Caco-2 (cell line): ENCODE measurements around the gene PHTF1. TPM values are rescaled to one million over a fixed set of nuclear protein-coding genes. Genes with fewer than 3 reads are reported as not detected.
A peak's percentile ranks its signal among the peaks of the same experiment; 100 is the strongest.

ENCODE experiments used
- BruUV-seq: library from RNA; stranded (reverse); fragments of 400-500 nt; replicated peaks from 2 replicates; lab custom pipeline; 2021; lab: Mats Ljungman, UMichigan
- CTCF ChIA-PET: fragments of 300-600 bp; sonication (Branson Sonifier 250); formaldehyde crosslinking; loops from one replicate; lab custom pipeline; 2022; ENCODE audit warnings: antibody characterized with exemption; lab: Charles Lee
- POLR2A ChIA-PET: fragments of 300-600 bp; sonication (Branson Sonifier 250); formaldehyde crosslinking; loops from one replicate; lab custom pipeline; 2022; ENCODE audit warnings: antibody characterized with exemption; lab: Charles Lee
- DNase-seq, 2 experiments: peaks; one replicate each; pipeline versions ENCODE4 v3.0.0 to v3.0.0-alpha.2; 2020 to 2022
- H3K27me3 ChIP-seq: replicated peaks from 2 replicates; pipeline ENCODE4 v1.6.0; 2011; ENCODE audit warnings: low read length; ENCODE audit not compliant: control insufficient read depth, insufficient read depth
- H3K36me3 ChIP-seq: 2 replicates; pipeline ENCODE4 v1.5.1; 2011; ENCODE audit warnings: low read length; ENCODE audit not compliant: control insufficient read depth, insufficient read depth
- H3K4me1 ChIP-seq: fragments of 250-450 bp; sonication (Bioruptor Pico); 2 replicates; pipeline ENCODE4 v1.5.1; 2020; ENCODE audit warnings: mild to moderate bottlenecking
- H3K4me3 ChIP-seq: 2 replicates; pipeline ENCODE4 v1.5.1; 2011; ENCODE audit warnings: low read depth, mild to moderate bottlenecking, control low read depth, low read length
- H3K9me3 ChIP-seq: fragments of 250-450 bp; sonication (Bioruptor Pico); 2 replicates; pipeline ENCODE4 v1.5.1; 2020; ENCODE audit warnings: mild to moderate bottlenecking, moderate library complexity
- H3K27ac Mint-ChIP-seq: one replicate; pipeline ENCODE4 v1.8.0; 2022; ENCODE audit warnings: mixed read lengths; ENCODE audit not compliant: unreplicated experiment
- H3K27me3 Mint-ChIP-seq: one replicate; pipeline ENCODE4 v1.8.0; 2022; ENCODE audit warnings: mixed read lengths; ENCODE audit not compliant: insufficient read depth, unreplicated experiment
- H3K36me3 Mint-ChIP-seq: one replicate; pipeline ENCODE4 v1.8.0; 2022; ENCODE audit warnings: mild to moderate bottlenecking, mixed read lengths; ENCODE audit not compliant: insufficient read depth, unreplicated experiment
- H3K4me1 Mint-ChIP-seq: one replicate; pipeline ENCODE4 v1.8.0; 2022; ENCODE audit warnings: low read depth, mixed read lengths; ENCODE audit not compliant: unreplicated experiment
- H3K4me3 Mint-ChIP-seq: one replicate; pipeline ENCODE4 v1.8.0; 2022; ENCODE audit warnings: mild to moderate bottlenecking, moderate library complexity, mixed read lengths; ENCODE audit not compliant: unreplicated experiment
- H3K9me3 Mint-ChIP-seq: one replicate; pipeline ENCODE4 v1.8.0; 2022; ENCODE audit warnings: mixed read lengths; ENCODE audit not compliant: unreplicated experiment
- CTCF ChIP-seq, 2 experiments: fragments of 200-600 bp in 1 of 2; IDR thresholded peaks; 1 replicate in 1 of 2; 2 replicates in 1 of 2; pipeline versions ENCODE4 v1.5.1 to v1.8.0; 2011 to 2022; ENCODE audit warnings: antibody characterized with exemption in 1 of 2, control low read depth in 1 of 2, inconsistent platforms in 1 of 2, low read depth in 1 of 2, low read length in 1 of 2, mild to moderate bottlenecking in 1 of 2, moderate library complexity in 1 of 2; ENCODE audit not compliant: insufficient read depth in 1 of 2, severe bottlenecking in 1 of 2, unreplicated experiment in 1 of 2
- intact Hi-C: fragments of 100-400 bp; cut with micrococcal nuclease; formaldehyde crosslinking; loops from one replicate; pipeline ENCODE4 v1.10.0; 2022; ENCODE audit not compliant: unreplicated experiment
- total RNA-seq: library from RNA; stranded (reverse); gene quantifications from 2 replicates; pipeline ENCODE4 v1.2.3, GENCODE V29; 2022

The PHTF1 gene
- total RNA-seq, 1 experiment from 2014 or later: 10.4 TPM

GRCh38 chr1:113788802-113789201 lies 29.5 kb upstream of the PHTF1 start:
- Mint-ChIP-seq H3K27ac (no peak overlapping the region), H3K9me3 (no peaks in the 10 kb centered on the region), H3K36me3 (peaks cover 16% of the 10 kb centered on the region), H3K27me3 (no peaks in the 10 kb centered on the region), H3K4me1 (peaks cover 13% of the 10 kb centered on the region), H3K4me3 (no peak overlapping the region)
- BruUV-seq: no TSS peak
- POLR2A ChIA-PET: no interaction called here
- TF ChIP-seq CTCF (IDR thresholded peaks at IDR 0.05; ENCODE audit: insufficient read depth in 1 of 2, low read depth in 1 of 2, low read length in 1 of 2, severe bottlenecking in 1 of 2, unreplicated experiment in 1 of 2): no peak
- no peak overlapping the region for H3K4me3 ChIP-seq
- no peak for DNase-seq
- H3K27me3 ChIP-seq: no peaks in the 10 kb centered on the region
- H3K36me3 ChIP-seq: no peaks in the 10 kb centered on the region; the same call in 1 of the 2 replicates
- peaks cover 31% of the 10 kb centered on the region for H3K4me1 ChIP-seq
- intact Hi-C loops: no loop called here
- no peaks in the 10 kb centered on the region for H3K9me3 ChIP-seq
- CTCF ChIA-PET: interaction anchor here (0.6 to 0.7 kb wide), 2 partner anchors 23 to 30 kb away, joined by 3 read pairs; partner anchors contain the start of gene RSBN1

GRCh38 chr1:113787663-113788062 lies 28.4 kb upstream of the PHTF1 start:
- BruUV-seq: no TSS peak
- Mint-ChIP-seq H3K27me3 (no peaks in the 10 kb centered on the region), H3K27ac (no peak overlapping the region), H3K36me3 (peaks cover 12% of the 10 kb centered on the region), H3K4me3 (no peak overlapping the region), H3K9me3 (no peaks in the 10 kb centered on the region), H3K4me1 (peaks cover 11% of the 10 kb centered on the region)
- peaks cover 31% of the 10 kb centered on the region for H3K4me1 ChIP-seq
- POLR2A ChIA-PET: no interaction called here
- no peaks in the 10 kb centered on the region for H3K27me3 ChIP-seq
- H3K36me3 ChIP-seq: no peaks in the 10 kb centered on the region; the same call in 1 of the 2 replicates
- no peaks in the 10 kb centered on the region for H3K9me3 ChIP-seq
- CTCF ChIA-PET: interaction anchor here (0.5 kb wide), 1 partner anchor 75 kb away, joined by 5 read pairs; no protein-coding TSS in a partner anchor
- intact Hi-C loops: no loop called here
- no peak for TF ChIP-seq CTCF (IDR thresholded peaks at IDR 0.05; ENCODE audit: insufficient read depth in 1 of 2, low read depth in 1 of 2, low read length in 1 of 2, severe bottlenecking in 1 of 2, unreplicated experiment in 1 of 2)
- no peak overlapping the region for H3K4me3 ChIP-seq
- DNase-seq: no peak

GRCh38 chr1:113786069-113786468 lies 26.8 kb upstream of the PHTF1 start:
- Mint-ChIP-seq H3K9me3 (no peaks in the 10 kb centered on the region), H3K27ac (peak overlapping the region; percentile 73), H3K4me1 (peaks cover 11% of the 10 kb centered on the region), H3K27me3 (no peaks in the 10 kb centered on the region), H3K36me3 (peaks cover 11% of the 10 kb centered on the region), H3K4me3 (peak overlapping the region; percentile 28)
- Histone ChIP-seq H3K27me3 (no peaks in the 10 kb centered on the region), H3K9me3 (no peaks in the 10 kb centered on the region), H3K4me3 (no peak overlapping the region), H3K36me3 (no peaks in the 10 kb centered on the region; the same call in 1 of the 2 replicates), H3K4me1 (peaks cover 36% of the 10 kb centered on the region)
- CTCF ChIA-PET: no interaction called here
- DNase-seq: peak in 1 of 2 experiments; percentile 20
- BruUV-seq: no TSS peak
- no peak for TF ChIP-seq CTCF (IDR thresholded peaks at IDR 0.05; ENCODE audit: insufficient read depth in 1 of 2, low read depth in 1 of 2, low read length in 1 of 2, severe bottlenecking in 1 of 2, unreplicated experiment in 1 of 2)
- POLR2A ChIA-PET: no interaction called here
- intact Hi-C loops: no loop called here
